Hindlimb muscle (tissue), 1 donor: ENCODE results near the gene PTPN11. TPM values are rescaled to one million over a fixed set of nuclear protein-coding genes. Genes with fewer than 3 reads are reported as not detected.
A peak's percentile ranks its signal among the peaks of the same experiment; 100 is the strongest.
"Not testable (repeated sequence)": the region's sequence is repeated elsewhere in the genome, so short reads cannot be mapped to it uniquely, and the experiment has no call there.

ENCODE experiments used
- DNase-seq: peaks from one replicate; pipeline ENCODE4 v3.0.0-alpha.2; 2013
- polyA plus RNA-seq: library from polyadenylated mRNA; unstranded; fragments of 120-200 nt; gene quantifications from one replicate; pipeline ENCODE4 v1.2.1, GENCODE V29; 2013; ENCODE audit not compliant: insufficient read length

The PTPN11 gene
- 51.2 TPM for polyA plus RNA-seq

GRCh38 chr12:112418608-112419296 is at the start of gene PTPN11:
Gene PTPN11 (plus strand): TSS chr12:112418947. CDS start chr12:112419112, 165 bp downstream.
- peak; percentile 86 for DNase-seq

GRCh38 chr12:112370199-112370598 is 48.5 kb upstream of the PTPN11 start:
- no peak for DNase-seq

- DNase-seq = no peak
These were observed 47.8 kb upstream of the PTPN11 start for GRCh38 chr12:112370868-112371510.

GRCh38 chr12:112374166-112374740 is 44.5 kb upstream of the PTPN11 start:
- no peak for DNase-seq

- no peak for DNase-seq
These were observed 43.6 kb upstream of the PTPN11 start for GRCh38 chr12:112375105-112375504.

- no peak for DNase-seq
These were observed 37.9 kb upstream of the PTPN11 start for GRCh38 chr12:112380663-112381405.

- DNase-seq = no peak
These were observed 37.3 kb upstream of the PTPN11 start for GRCh38 chr12:112381406-112381882.

- DNase-seq = peak; percentile 93
These were observed 36.6 kb upstream of the PTPN11 start, which contains the start of gene HECTD4 for GRCh38 chr12:112381883-112382796. Gene HECTD4 (minus strand): TSS chr12:112382431. CDS start chr12:112382128, 303 bp downstream.

- no peak for DNase-seq
These were observed 35.9 kb upstream of the PTPN11 start for GRCh38 chr12:112382866-112383265.

- no peak for DNase-seq
These were observed 32.0 kb upstream of the PTPN11 start for GRCh38 chr12:112386726-112387125.

- DNase-seq = no peak
These were observed 29.5 kb upstream of the PTPN11 start for GRCh38 chr12:112389228-112389627.

- DNase-seq = not testable (repeated sequence)
These were observed 28.7 kb upstream of the PTPN11 start for GRCh38 chr12:112389922-112390654.

GRCh38 chr12:112393328-112393727 is 25.4 kb upstream of the PTPN11 start:
- no peak for DNase-seq

GRCh38 chr12:112401054-112401453 is 17.7 kb upstream of the PTPN11 start:
- no peak for DNase-seq

- DNase-seq = no peak
These were observed 16.7 kb upstream of the PTPN11 start for GRCh38 chr12:112401903-112402498.

GRCh38 chr12:112406519-112407488 is 11.9 kb upstream of the PTPN11 start:
- no peak for DNase-seq

GRCh38 chr12:112407683-112408082 is 11.1 kb upstream of the PTPN11 start:
- not testable (repeated sequence) for DNase-seq

- DNase-seq = no peak
These were observed 10.1 kb upstream of the PTPN11 start for GRCh38 chr12:112408621-112409020.
